GM12891 (cell line): ENCODE measurements around the gene SMYD3.
A peak's percentile ranks its signal among the peaks of the same experiment; 100 is the strongest.

Source experiments
- DNase-seq: peaks from one replicate; pipeline ENCODE4 v3.0.0; 2011; ENCODE audit warnings: low spot score; ENCODE audit not compliant: insufficient read length
- FAIRE-seq: peaks from 2 replicates; lab custom pipeline; 2011; peaks lifted over from hg19 to GRCh38; lab: Jason Lieb, UNC
- PAX5 ChIP-seq: IDR thresholded peaks from 2 replicates; pipeline ENCODE4 v1.6.1; 2011; ENCODE audit warnings: low read length, moderate library complexity, mild to moderate bottlenecking; ENCODE audit not compliant: insufficient read depth, severe bottlenecking
- POLR2A ChIP-seq: IDR thresholded peaks from 2 replicates; pipeline ENCODE4 v1.6.1; 2011; ENCODE audit warnings: low read depth, low read length, control low read depth
- POLR2AphosphoS5 ChIP-seq: IDR thresholded peaks from 2 replicates; pipeline ENCODE4 v1.6.1; 2011; ENCODE audit warnings: low read depth, low read length, control low read depth
- POU2F2 ChIP-seq: IDR thresholded peaks from 2 replicates; pipeline ENCODE4 v1.6.1; 2011; ENCODE audit warnings: low read depth, mild to moderate bottlenecking, control low read depth, low read length, moderate library complexity
- SPI1 ChIP-seq: IDR thresholded peaks from 2 replicates; pipeline ENCODE4 v1.6.1; 2011; ENCODE audit warnings: low read depth, low read length, control low read depth
- TAF1 ChIP-seq: IDR thresholded peaks from 2 replicates; pipeline ENCODE4 v1.6.1; 2011; ENCODE audit warnings: low read depth, low read length, control low read depth

Gene SMYD3

GRCh38 chr1:245917403-245917802 is 589.7 kb downstream of the SMYD3 start:
- FAIRE-seq (no peak), DNase-seq (no peak)
- TF ChIP-seq POLR2A (no peak), POLR2AphosphoS5 (no peak), TAF1 (no peak), SPI1 (no peak), POU2F2 (no peak)

GRCh38 chr1:245915841-245916240 is 591.2 kb downstream of the SMYD3 start:
- TF ChIP-seq PAX5 = no peak
- no peak for TF ChIP-seq POU2F2
- TF ChIP-seq SPI1 = no peak
- TF ChIP-seq TAF1 = no peak
- TF ChIP-seq POLR2A = no peak
- no peak for TF ChIP-seq POLR2AphosphoS5
- DNase-seq (no peak), FAIRE-seq (no peak)

- TF ChIP-seq POU2F2 (no peak), POLR2A (no peak), POLR2AphosphoS5 (no peak), PAX5 (no peak)
- DNase-seq (no peak), FAIRE-seq (no peak)
Measured at GRCh38 chr1:245915406-245915805, 591.7 kb downstream of the SMYD3 start.

GRCh38 chr1:245908543-245908942 is 598.5 kb downstream of the SMYD3 start:
- DNase-seq (no peak), FAIRE-seq (no peak)
- TF ChIP-seq PAX5 (no peak), POLR2AphosphoS5 (no peak), POLR2A (no peak), TAF1 (no peak), SPI1 (no peak), POU2F2 (no peak)

- FAIRE-seq (no peak), DNase-seq (no peak)
- TF ChIP-seq PAX5 (no peak), POU2F2 (no peak), TAF1 (no peak), SPI1 (no peak), POLR2A (no peak), POLR2AphosphoS5 (no peak)
Measured at GRCh38 chr1:245906207-245906606, 600.9 kb downstream of the SMYD3 start.

- no peak for FAIRE-seq
- TF ChIP-seq POLR2AphosphoS5 (no peak), POU2F2 (no peak), TAF1 (no peak), PAX5 (no peak)
- DNase-seq = no peak
Measured at GRCh38 chr1:245903851-245904250, 603.2 kb downstream of the SMYD3 start.

- FAIRE-seq (no peak), DNase-seq (no peak)
- no peak for TF ChIP-seq SPI1
- no peak for TF ChIP-seq TAF1
- no peak for TF ChIP-seq PAX5
- no peak for TF ChIP-seq POU2F2
- TF ChIP-seq POLR2AphosphoS5 = no peak
- TF ChIP-seq POLR2A = no peak
Measured at GRCh38 chr1:245901565-245901964, 605.5 kb downstream of the SMYD3 start.

GRCh38 chr1:245901037-245901436 is 606.0 kb downstream of the SMYD3 start:
- TF ChIP-seq SPI1 (peak; percentile 71), POLR2AphosphoS5 (no peak)
- DNase-seq (no peak), FAIRE-seq (no peak)

- no peak for FAIRE-seq
- TF ChIP-seq POLR2A (no peak), SPI1 (no peak), TAF1 (no peak), PAX5 (no peak), POU2F2 (no peak)
- no peak for DNase-seq
Measured at GRCh38 chr1:245898581-245898980, 608.5 kb downstream of the SMYD3 start.

GRCh38 chr1:245896258-245896657 is 610.8 kb downstream of the SMYD3 start:
- FAIRE-seq (no peak), DNase-seq (no peak)
- no peak for TF ChIP-seq PAX5
- TF ChIP-seq POU2F2 = no peak
- no peak for TF ChIP-seq POLR2A
- no peak for TF ChIP-seq TAF1
- no peak for TF ChIP-seq SPI1
- no peak for TF ChIP-seq POLR2AphosphoS5
